Stomach (tissue), 4 donors: ENCODE measurements around the gene FNDC3B.

Experiments used
- POLR2A ChIP-seq, 4 donors: fragments of 450-650 bp; IDR thresholded peaks; one replicate each; pipeline ENCODE4 v1.6.1; 2016; ENCODE audit warnings: antibody characterized with exemption in 4 of 4, control low read depth in 2 of 4, mild to moderate bottlenecking in 1 of 4, moderate library complexity in 1 of 4
- POLR2AphosphoS5 ChIP-seq, 3 donors: sonication (generic); formaldehyde crosslinking; IDR thresholded peaks; one replicate each; pipeline ENCODE4 v1.6.1; 2016; ENCODE audit warnings: antibody characterized with exemption in 3 of 3
- TF ChIP-seq, protein P1 (sequence below), 7 experiments: fragments of 450-650 bp in 4 of 7; fragments of 200-600 bp in 3 of 7; sonication (generic) in 3 of 7; IDR thresholded peaks; one replicate each; pipeline ENCODE4 v1.5.1; 2016 to 2019; ENCODE audit warnings: antibody characterized with exemption in 7 of 7, control low read depth in 2 of 7, mild to moderate bottlenecking in 1 of 7

DNA sequence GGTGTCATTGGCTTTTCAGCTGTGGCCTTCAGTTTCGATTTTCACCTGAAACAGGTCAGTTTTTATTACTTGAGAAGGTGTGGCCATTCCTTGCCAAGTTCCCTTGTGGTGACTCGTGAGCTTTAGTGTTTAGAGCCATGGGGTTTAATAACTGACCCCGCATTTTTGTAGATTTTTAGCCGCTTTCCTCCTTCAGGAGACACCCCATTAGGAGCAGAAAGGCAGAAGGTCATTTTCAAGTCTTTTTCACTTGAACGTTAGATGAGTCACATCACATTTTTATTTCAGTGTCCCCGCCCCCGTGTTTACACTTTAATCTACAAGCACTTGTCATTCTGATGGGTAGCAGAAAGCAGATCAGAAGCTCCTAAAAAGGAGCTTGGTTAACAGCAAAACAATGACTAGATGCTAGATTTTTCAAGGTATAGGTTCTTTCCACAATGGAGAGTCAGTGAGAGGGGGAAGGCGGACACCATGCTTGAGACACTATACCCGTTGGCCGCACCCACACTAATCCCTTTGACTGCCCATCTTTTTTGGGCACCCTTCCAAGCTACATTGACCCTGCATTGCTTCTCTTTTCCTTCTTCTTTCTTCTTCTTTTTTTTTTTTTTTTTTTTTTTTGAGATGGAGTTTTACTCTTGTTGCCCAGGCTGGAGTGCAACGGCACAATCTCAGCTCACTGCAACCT is 276.2 kb downstream of the FNDC3B start:
- TF ChIP-seq, protein P1, sequence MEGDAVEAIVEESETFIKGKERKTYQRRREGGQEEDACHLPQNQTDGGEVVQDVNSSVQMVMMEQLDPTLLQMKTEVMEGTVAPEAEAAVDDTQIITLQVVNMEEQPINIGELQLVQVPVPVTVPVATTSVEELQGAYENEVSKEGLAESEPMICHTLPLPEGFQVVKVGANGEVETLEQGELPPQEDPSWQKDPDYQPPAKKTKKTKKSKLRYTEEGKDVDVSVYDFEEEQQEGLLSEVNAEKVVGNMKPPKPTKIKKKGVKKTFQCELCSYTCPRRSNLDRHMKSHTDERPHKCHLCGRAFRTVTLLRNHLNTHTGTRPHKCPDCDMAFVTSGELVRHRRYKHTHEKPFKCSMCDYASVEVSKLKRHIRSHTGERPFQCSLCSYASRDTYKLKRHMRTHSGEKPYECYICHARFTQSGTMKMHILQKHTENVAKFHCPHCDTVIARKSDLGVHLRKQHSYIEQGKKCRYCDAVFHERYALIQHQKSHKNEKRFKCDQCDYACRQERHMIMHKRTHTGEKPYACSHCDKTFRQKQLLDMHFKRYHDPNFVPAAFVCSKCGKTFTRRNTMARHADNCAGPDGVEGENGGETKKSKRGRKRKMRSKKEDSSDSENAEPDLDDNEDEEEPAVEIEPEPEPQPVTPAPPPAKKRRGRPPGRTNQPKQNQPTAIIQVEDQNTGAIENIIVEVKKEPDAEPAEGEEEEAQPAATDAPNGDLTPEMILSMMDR (IDR thresholded peaks at IDR 0.05) = no peak
- no peak for TF ChIP-seq POLR2A (IDR thresholded peaks at IDR 0.05)
- TF ChIP-seq POLR2AphosphoS5 (IDR thresholded peaks at IDR 0.05) = peak in 1 of 3 donors; percentile 54
